HG03139 (cell line): ENCODE results near the gene CXCL8.

Experiments used
- ATAC-seq: cut with Tn5 transposase; IDR thresholded peaks from one replicate; pipeline ENCODE4 v1.9.1; 2021; ENCODE audit not compliant: unreplicated experiment

CXCL8 gene

GRCh38 chr4:73718375-73719373 is 21.7 kb upstream of the CXCL8 start:
- ATAC-seq: peak; percentile 87

DNA sequence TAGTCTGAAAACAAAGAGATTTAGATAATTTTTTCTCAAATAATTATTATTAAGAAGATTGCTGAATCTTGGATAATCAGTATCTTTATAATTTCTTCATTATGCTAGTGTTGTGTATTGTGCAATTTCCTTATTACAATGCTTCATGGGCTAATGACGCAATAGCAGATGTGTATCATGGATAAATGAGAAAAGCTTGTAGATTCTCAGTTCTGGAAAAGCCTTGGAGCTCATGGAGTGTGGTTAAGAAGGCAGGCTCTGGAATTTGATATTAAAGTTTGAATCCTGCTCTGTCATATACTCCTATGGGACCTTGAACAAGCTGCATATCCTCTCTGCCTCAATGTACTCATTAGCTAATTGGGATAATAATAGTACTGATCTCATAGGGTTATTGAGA is 18.9 kb upstream of the CXCL8 start:
- no peak for ATAC-seq

DNA sequence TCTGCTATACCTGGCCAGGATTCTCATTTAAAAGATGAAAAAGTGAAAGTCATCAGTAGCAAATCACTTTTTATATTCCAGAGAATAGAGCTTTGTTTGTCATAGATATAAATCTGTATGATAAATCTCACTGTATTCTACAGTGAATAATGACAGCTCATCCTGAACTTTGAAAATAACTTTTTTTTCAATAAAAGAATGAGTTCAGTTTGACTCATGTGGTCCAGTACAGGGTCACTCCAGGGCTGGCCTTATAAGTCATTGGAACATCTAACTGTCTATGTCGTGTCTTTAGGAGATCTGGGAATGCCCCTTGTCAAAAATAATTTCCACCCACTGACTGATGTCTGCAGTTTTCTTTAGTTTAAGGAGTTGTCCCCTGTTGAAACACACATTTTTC is 18.5 kb upstream of the CXCL8 start:
- ATAC-seq: no peak

GRCh38 chr4:73723023-73723422 is 17.3 kb upstream of the CXCL8 start:
- ATAC-seq: no peak

DNA sequence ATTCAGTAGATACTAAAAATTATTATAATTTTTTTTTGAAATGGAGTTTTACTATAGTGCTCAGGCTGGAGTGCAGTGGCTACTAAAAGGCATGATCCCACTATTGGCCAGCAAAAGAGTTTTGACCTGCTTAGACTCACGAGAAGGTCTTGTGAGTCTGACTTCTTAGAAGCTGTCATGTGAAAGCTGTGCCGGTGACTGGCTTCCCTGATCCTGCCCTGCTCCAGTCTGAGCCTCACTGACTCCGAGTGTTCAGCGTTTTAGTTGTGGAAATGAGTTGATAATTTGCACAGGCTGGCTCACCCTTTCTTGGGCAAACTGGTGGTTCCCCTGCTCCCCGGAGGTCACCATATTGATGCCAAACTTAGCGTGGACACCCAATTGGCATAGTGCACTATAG is 16.4 kb upstream of the CXCL8 start:
- ATAC-seq: no peak

GRCh38 chr4:73725510-73725909 is 14.9 kb upstream of the CXCL8 start:
- ATAC-seq: no peak

DNA sequence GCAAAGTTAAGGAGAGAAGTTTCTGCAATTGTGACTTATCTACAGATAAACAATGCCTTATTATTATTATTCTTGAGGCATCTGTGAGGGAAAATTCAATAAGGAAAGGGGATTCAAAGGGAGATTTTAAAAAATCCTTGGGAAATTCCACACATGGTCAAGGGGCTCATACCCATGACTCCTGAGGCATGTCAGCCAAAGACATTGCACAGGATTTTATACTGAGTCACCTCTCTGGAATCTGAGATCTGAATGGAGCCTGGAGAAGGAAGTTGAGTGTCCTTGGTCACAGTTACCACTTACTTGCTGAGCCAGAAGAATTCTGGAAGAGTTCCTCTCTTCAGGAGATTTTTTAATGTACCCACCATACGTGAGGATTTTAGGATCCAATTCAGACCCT is 14.4 kb upstream of the CXCL8 start:
- ATAC-seq: no peak

GRCh38 chr4:73727685-73728084 is 12.7 kb upstream of the CXCL8 start:
- ATAC-seq: peak; percentile 71

DNA sequence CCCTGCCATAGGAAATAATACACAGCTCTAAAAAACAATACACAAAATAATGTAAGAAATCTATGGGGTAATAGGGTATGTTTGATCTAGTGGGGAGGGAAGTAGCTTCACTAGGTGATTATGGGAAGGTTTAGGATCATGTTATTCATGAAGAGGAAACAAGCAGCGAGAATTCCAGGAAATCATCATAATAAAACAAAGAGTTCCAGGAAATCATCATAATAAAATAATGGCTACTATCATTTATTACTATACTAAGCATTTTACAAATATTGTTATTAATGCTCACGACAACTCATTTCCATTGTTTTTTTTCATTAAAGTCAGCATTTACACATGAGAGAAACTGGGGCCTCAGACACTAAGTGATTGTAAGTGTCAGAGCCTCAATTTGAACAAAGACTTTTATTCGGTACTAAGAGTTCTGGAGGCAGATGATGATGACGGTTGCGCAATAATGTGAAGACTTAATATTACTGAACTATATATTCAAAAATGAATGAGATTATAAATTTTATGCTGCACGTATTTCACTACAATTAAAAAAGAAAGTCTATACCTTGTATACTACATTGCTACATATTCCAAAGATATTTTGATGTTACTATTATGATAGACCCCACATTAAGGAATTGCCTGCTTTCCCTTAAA is 12.2 kb upstream of the CXCL8 start:
- no peak for ATAC-seq

DNA sequence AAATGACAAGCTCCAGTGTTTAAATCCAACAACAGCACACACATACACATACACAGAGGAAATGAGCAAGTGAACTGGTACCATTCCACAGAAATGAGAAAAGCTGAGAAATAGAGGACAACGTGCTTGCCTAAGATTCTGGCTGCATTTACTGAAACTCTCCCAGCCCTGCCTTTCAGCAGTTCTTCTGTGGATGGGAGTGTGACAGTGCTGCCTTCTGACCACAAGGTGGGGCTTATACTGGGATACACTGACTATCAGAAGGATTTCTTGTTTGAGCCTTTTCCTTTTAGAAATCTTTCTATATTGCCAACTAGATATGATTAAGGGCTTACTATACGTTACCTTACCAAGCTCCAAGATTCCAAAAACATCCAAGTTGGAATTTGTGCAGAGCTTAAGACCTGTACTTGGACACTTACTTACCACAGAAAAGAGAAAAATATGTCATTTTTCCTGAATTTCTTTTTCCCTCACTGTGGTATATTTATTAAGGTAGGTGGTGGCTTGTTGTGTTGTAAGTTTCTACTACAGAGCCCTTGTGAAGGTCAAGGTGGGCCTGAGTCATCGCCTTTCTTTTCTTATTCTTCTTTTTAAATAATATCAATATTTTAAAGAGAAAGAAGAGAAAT is 10.7 kb upstream of the CXCL8 start:
- ATAC-seq: peak; percentile 45

DNA sequence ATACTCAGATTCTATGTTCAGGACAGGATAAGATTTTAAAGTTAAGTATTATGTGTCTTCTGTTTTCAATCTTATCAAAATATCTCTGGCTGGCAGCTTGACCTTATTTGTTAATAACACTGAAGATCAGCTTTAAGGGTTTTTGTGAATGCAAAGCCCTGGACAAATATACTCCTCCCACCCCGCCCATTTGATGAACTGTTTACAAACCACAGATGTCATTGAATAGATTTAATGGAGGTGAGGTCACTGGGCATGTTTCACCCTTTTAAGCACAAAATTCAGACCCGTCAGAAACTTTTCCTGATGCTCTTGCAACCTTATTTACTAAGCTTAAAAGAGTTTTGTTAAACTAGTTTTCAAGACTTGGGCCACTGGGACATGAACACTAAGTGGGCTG is 10.1 kb upstream of the CXCL8 start:
- ATAC-seq: no peak

DNA sequence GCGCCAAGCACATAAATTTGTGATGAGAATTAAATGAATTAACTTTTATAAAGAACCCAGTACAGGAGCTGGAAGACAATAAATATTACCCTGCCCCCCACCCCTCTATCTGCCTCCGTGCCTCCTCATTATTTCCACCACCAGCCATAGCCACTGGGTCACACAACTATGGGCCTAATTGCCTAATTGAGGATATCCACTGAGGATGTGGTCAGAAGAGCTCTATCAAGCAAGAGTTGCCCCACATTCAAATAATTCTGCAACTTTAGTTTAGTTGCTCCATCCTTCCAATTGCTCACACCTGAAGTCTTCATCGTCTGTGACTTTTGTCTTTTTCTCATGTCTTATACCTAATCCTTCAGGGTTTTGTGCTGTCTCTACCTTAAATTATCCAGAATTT is 9.5 kb upstream of the CXCL8 start:
- no peak for ATAC-seq

GRCh38 chr4:73731968-73732610 is 8.3 kb upstream of the CXCL8 start:
- ATAC-seq: no peak

GRCh38 chr4:73732759-73733431 is 7.5 kb upstream of the CXCL8 start:
- ATAC-seq: no peak

DNA sequence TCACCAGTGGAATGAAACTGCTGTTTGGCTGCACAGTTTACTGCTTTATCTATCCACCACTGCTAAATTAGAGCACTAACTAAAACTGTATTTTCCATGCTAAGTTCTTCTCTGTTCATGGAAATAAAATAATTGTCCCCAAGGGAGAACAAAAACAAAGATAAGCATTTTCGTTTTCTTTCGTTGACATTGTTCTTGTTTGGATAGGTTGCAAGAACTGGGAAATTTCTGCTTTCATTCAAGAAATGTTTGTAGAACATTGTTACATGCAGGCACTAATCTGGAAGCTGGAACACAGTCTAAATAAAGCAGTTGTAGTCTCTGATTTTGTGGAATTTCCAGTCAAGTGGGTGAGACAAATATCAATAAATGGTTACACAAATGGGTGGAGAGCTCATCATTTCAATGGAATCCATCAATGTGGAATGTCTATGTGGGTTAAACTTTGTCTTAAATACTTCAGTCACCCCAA is 5.8 kb upstream of the CXCL8 start:
- no peak for ATAC-seq

- peak; percentile 80 for ATAC-seq
Observed at GRCh38 chr4:73735231-73735630, 5.1 kb upstream of the CXCL8 start.

DNA sequence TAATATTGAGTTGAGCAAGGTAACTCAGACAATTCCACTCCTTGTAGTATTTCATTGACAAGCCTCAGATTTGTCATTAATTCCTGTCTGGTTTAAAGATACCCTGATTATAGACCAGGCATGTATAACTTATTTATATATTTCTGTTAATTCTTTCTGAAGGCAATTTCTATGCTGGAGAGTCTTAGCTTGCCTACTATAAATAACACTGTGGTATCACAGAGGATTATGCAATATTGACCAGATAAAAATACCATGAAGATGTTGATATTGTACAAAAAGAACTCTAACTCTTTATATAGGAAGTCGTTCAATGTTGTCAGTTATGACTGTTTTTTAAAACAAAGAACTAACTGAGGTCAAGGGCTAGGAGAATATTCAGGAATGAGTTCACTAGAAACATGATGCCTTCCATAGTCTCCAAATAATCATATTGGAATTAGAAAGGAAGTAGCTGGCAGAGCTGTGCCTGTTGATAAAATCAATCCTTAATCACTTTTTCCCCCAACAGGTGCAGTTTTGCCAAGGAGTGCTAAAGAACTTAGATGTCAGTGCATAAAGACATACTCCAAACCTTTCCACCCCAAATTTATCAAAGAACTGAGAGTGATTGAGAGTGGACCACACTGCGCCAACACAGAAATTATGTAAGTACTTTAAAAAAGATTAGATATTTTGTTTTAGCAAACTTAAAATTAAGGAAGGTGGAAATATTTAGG is 821 bp downstream of the CXCL8 start:
- ATAC-seq: no peak

GRCh38 chr4:73741750-73742489 is 1.6 kb downstream of the CXCL8 start:
- no peak for ATAC-seq

- no peak for ATAC-seq
Observed at GRCh38 chr4:73742490-73743160, 2.3 kb downstream of the CXCL8 start.
